HG03439 (cell line): ENCODE results near the gene CYP39A1.
"Not testable (repeated sequence)": the region's sequence is repeated elsewhere in the genome, so short reads cannot be mapped to it uniquely, and the experiment has no call there.

Experiments used
- ATAC-seq: cut with Tn5 transposase; IDR thresholded peaks from one replicate; pipeline ENCODE4 v1.9.1; 2021; ENCODE audit warnings: mild to moderate bottlenecking, moderate library complexity; ENCODE audit not compliant: unreplicated experiment

The CYP39A1 gene

DNA sequence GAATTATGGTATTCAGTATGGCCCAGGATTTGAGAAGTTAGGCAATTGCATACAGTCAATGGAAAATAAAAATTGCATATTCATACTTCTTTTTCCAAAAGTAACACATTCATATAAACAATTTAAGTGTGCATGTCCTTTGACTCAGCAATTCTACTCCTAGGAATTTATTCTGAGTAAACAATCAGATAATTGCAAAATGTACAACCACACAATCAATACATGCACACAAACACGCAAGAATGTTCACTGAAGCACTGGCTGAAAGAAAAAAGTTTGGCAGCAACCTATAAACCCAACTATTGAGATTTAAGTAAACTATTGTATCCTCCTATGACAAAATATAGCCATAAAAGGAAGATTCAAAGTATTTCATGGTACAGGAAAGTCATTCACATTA, 1.6 kb downstream of the CYP39A1 start:
- ATAC-seq, result no peak

DNA sequence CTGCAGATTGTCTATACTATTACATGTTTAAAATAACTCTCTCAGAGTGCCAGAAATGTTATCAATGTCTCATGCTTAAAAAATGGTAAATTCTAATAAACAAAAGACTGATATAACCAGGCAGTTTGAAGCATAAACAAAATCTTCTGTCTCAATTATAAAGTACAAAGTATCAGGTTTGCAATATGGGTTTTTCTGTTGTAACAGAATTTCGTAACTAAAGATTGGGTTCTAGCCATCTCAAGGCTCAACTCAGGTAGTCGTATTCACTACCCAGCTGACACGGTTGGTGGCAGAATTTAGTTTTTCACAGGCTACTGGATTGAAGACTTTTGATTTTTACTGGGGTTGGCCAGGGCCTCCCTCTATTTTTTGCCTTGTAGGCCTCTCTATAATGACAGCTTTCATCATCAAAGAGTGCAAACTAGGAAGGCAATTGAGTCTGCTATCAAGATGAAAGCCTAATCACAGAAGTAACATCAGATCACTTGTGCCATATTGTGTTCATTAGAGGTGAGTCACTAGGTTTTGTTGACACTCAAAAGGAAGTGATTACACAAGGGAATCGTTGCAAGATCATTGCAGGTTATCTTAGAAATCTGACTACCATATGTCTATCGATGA, 3.6 kb downstream of the CYP39A1 start:
- no peak for ATAC-seq

DNA sequence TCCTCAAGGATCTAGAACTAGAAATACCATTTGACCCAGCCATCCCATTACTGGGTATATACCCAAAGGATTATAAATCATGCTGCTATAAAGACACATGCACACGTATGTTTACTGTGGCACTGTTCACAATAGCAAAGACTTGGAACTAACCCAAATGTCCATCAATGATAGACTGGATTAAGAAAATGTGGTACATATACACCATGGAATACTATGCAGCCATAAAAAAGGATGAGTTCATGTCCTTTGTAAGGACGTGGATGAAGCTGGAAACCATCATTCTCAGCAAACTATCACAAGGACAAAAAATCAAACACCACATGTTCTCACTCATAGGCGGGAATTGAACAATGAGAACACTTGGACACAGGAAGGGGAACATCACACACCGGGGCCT, 4.5 kb downstream of the CYP39A1 start:
- not testable (repeated sequence) for ATAC-seq

DNA sequence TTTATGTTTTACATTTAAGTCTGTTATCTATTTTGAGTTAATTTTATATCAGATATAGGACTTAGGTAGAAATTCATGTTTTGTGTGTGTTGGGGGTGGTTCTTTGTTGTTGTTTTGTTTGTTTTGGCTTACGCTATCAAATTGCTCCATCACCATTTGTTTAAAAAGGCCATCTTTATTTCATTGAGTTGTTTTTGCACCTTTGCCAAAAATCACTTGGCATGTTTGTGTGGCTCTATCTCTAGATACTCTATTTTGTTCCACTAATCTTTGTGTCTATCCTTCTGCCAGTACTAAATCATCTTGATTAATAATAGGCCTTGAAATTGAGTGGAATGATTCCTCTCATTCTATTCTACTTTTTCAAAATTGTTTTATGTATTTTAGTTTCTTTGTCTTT, 7.4 kb downstream of the CYP39A1 start:
- no peak for ATAC-seq

DNA sequence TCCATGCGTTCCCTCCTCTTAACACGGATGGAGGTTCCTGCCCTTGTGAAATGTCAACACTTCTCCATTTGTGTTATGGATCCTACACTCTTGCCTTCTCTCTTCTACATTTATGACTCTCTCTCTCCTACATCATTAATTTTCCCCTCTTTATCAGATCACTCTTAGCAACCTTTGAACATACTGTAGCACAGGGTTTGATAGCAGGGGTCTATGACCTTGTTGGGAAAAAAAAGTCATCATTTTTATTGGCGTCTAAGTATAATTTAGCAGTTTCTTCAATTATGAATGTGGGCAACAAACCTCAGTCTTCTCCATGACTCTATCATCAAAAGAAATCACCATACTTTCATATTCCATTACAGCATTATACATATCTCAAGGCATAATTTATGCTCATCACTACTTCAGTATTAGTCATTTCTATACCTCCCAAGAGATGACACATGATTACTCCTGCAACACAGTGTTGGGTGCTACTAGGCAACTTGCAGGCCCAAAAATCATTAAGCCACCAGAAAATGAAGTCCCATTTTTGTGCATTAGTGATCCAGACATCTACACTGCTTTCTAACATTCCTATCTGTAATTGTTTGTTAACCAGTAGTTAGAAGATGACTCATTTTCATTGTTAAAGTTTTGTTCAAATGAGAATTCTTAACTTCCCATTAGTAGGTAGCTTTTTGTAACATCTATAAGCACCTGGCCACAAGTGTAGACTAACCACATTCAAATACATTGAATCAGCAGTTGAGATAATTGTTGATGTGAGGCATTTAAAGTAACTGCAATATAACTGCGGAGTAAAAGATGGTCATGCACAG, 9.5 kb downstream of the CYP39A1 start:
- ATAC-seq, result no peak

DNA sequence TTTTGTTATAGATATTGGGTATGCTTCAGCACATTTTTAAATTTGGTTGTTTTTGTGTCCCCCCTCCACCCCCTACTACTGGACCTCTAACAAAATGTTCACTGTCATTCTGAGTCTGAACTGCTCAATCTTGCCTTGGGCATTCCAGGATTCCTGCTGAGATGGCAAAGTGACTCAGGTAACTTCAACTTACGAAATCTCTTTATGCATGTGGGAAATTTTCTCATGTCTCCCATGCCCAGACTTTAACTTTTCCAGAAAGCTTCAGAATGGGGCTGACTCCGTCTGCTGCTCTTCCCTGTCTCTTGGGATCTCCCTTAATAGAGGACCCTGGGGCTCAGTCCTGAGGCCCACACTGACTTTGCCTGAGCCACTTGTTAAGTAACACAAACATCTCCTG, 14.0 kb downstream of the CYP39A1 start:
- ATAC-seq, result no peak

DNA sequence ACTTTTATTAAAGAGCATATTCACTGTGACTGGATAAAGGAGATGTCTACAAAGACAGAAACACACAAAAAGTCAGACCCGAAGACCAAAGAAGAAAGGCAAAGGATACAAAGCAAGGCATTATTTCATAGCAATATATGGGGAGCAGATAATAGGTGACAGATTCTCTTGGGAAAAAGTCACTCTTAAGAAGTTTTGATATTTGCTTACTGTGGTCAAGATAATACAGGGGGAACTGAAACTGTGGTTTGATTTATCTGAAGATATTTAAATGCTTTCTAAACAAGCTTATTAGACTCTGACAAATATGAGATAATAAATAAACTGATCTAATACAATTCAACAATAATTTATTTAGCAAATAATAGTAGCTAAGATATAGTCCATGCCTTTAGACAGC, 14.7 kb downstream of the CYP39A1 start:
- ATAC-seq, result no peak

DNA sequence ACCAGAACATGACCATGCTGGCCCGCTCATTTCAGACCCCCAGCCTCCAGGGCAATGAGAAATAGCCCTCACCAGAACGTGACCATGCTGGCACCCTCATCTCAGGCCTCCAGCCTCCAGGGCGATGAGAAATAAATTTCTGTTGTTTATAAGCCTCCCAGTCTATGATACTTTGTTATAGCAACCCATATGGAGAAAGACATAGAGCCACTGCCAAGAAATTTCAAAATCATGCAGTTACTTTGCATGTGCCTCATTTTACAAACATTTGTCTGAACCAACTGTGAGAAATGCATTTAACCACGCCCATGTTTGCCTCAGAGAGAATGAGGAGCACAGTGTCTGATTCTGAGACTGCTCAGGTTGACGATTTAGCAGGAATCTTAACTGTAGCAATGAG, 15.5 kb downstream of the CYP39A1 start:
- ATAC-seq, result no peak

DNA sequence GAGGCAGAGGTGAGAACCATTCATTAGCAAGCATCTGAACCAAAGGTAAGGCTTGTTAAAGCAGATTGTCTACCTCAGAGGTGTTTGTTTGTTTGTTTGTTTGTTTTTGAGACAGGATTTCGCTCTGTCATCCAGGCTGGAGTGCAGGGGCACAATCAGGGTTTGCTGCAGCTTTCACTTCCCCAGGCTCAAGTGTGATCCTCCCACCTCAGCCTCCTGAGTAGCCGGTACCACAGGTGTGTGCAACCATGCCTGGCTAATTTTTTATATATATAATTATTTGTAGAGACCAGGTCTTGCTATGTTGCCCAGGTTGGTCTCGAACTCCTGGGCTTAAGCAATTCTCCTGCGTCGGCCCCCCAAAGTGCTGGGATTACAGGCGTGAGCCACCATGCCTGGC, 17.2 kb downstream of the CYP39A1 start:
- ATAC-seq, result no peak

DNA sequence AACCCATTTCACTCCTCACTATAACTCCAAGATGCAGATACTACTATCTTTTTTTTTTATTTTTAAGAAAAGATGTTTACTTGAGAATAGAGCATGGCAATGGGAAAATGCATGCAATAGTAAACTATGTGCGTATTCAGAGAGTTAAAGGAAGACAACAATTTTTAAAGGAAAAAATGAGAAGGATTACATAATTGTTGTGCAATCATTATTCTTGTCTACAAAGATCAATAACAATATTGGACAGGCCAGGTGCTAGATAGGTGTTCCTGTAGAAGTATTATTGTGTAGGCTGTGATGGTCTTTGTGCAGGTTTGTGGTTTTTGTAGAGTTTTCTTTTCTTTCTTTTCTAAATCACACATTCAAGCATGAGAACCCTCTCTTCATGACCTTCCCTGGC, 20.6 kb downstream of the CYP39A1 start:
- ATAC-seq, result no peak

DNA sequence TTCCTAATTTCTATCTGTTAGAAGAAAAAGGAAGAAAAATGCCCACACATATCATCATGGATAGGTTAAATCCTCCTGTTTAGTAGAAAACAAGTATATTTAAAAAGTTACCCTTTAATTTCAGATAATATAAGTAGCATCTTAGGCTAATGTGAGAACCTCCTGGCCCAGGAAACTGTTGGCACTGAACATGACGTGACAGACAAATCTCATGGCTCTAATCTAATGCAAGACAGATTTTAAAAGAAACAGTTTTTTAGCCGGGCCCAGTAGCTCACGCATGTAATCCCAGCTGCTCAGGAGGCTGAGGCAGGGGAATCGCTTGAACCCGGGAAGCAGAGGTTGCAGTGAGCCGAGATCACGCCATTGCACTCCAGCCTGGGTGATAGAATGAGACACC, 22.9 kb downstream of the CYP39A1 start:
- no peak for ATAC-seq

DNA sequence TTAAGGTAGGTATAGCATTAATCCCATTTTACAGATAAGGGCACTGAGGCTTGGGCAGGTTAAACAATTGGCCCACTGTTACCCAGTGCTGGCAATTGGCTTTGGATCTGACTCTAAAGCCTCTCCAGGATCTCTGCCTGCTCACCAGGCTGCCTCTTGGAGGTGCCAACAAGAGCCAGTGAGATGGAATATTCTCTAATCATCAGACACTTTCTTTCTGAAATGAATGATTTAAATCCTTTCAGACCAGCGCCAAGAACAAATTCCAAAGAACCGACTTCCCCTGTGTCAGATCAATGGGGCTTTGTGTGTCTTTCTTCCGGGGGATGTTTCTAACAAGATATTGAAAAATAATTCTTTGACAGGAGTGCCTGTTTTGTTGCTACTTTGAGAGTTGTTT, 23.6 kb downstream of the CYP39A1 start:
- no peak for ATAC-seq

DNA sequence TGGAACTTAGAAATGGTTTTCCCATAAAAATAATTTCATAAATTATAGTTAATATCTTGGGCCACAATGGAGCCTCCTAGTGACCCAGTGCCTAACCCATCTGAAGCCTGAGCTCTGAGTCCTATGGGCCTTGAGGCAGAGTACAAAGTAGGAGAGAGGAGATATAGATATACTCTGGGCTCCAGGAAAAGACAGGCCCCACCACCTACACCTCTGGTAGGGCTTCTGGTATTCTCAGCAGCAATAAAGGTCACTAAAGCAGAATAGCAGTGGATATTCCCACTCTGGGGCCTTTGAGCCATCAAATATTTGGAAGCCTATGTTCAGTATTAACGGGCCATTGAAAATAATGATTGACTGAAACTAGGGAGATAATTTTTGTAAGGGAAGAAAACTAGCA, 24.1 kb downstream of the CYP39A1 start:
- ATAC-seq, result no peak

DNA sequence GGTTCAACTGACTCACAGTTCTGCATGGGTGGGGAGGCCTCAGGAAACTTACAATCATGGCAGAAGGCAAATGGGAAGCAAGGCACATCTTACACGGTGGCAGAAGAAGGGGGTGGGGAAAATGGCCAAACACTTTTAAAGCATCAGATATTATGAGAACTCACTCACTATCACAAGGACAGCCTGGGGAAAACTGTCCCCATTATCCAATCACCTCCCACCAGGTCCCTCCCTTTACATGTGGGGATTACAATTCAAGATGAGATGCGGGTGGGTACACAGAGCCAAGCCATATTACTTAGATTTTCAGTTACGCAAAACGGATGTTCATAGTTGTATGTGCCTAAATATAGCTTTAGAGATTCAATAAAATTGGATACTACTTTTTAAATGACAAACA, 25.6 kb downstream of the CYP39A1 start:
- no peak for ATAC-seq

DNA sequence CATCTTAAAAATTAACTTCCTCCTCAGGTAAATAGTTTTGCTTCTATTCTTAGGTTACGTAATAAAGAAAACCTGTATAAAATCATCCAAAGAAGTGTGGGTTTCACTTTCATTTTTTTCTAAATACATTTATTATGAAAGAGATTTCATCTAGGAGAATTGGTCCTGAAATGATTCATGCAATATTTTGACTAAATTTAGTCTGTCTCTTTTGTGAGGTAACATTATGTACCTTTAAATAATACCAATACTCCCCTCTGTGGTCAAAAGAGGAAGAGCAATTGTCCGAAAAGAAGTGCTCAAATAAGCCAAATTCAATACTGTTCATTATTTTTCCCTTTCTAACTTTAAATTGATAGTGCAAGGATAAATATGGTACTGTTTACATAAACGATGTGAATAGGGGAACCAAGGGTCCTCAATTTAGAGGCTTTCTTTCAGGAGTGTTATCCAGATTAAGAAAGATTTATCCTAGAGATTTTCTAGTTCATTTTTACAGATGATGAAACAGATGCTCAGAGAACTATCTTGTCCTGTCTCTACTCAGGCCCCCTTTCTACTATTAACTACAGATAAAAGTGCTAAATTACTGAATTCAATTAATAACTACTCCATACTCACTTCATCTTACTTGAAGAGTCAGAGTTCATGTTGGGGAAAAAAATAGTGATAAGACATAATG, 26.2 kb downstream of the CYP39A1 start:
- ATAC-seq, result no peak

DNA sequence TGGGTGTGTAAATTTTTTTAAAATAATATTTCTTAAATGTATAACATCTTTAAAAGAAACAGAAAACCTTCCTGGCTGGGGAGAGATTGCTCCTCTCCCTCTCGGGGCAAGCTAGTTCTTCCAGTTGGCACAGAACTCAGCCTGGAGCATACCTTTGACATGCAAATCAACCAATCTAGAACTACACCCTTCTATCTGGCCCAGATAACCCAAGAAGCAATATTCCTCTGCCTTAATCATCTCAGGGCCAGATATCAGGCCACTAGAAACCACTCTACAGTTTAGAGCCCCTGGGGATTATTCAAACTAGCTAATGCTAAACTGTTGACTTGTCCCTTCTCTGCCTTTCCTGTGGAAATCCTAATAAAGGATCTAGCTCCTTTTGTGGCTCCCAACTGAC, 33.9 kb downstream of the CYP39A1 start:
- ATAC-seq, result no peak

DNA sequence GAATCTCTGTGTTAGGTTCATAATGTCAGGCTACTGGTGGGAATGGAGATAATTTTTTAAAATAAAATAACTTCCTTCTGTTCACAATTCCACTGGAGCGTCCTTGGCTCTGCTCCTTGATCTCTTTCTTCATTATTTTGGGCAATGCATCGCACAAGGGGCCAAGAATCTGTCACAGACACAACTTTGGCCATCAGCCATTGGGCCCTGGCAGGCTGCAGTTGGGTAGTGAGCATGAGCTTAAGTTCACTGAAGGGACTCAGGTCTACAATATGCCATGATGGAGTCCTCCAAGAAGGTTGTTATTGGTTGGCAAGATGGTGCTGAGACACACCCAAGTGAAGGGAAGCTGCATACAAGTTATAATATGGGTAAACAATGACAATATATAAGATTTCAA, 40.0 kb downstream of the CYP39A1 start:
- no peak for ATAC-seq

DNA sequence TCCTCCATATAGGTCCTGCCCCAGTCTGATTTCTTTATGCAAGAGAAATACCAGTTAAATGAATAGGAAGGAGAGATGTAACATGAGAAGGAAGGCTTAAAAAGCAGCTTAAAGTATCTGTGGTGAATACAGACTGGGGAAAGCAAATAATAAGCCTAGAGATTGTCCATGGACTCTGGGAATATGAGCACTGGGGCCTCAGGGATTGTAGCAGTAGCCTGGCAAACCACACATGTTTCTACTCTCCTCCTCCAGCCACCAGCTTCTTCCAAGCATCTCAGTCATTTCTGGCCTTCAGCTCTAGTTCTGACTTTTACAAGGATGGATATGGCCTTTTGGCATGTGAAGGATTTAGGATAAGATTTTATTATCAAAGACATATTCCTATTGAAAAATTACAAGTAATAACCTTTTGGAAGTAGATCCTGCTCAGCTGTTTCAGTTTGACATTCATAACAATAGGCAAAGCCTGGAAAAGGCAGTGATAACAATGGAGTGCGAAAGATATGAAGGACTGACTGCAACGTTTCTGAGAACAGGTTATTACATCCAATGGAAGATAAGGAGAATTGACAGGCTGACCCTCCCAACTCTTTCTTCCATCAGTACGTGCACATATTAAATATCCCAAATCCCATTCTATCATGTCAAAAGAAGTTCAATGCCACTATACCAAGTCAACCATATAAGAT, 41.6 kb downstream of the CYP39A1 start:
- no peak for ATAC-seq

DNA sequence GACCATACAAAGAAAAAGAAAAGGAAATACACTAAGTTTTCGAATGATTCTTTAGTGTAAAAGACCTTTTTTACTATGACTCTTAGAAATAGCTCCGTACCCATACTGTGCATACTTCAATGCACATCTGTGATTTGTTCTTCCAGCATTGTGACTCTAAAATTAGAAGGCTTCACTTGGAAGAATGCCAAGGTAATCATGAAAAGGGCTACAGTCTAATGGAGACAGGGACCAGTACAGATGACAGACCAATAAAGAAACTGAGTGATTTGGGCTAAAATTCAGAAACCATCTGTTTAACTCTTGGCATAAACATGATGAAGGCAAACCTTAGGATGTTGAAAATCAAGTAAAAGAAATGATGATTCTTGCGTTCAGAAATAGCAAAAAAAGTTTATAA, 46.3 kb downstream of the CYP39A1 start:
- ATAC-seq, result no peak

DNA sequence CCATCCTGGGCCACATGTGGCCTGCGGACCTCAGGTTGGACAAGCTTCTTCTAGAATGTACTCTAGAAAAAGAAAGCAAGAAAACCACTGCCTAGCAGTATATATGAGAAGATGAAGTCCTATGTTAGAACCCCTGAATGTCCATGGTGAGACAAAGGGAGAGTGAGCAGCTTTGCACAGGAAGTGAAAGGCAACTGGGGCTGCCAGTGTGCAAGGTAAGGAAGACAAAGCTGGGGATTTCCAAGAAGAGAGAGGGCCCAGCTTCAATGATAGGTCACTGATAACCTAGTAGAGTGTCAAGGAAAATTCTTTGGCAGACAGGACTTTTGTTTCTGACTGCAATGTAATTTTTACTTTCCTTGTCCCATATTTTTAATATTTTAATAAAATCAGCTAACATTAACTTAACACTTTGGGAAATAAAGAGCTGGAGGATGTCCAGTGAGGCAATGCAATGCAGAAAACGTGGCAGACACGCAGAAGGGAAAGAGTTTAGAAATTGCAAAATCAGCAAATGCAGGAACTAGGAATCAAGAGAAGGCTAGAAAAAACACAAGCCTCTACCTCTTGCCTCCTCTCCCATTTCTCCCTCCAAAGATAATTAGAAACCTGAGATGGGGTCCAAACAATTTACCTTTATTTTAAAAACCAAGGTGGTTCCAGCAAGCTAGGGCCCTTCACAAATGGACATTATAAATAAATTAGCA, 47.4 kb downstream of the CYP39A1 start:
- ATAC-seq, result no peak

DNA sequence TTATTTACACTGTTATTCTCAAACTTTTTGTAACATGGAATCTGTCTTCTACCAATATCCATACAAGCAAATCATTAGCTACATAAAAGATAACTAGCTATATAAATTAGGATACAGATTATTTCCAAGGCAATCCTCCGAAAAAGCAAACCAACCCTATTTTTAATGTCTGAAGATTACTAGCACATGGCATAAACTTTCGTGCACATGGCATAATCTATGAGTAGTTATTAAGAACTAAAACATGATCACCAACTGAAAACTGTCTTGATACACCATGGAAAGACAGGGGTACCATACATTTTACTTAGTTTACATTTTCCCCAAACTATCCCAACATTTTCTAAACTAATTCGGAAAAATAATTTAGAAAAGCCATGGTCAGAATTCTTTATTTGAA, 54.4 kb downstream of the CYP39A1 start:
- ATAC-seq, result no peak
